Activated naive CD4-positive, alpha-beta T cell treated with anti-CD3 and anti-CD28 coated beads for 36 hours (primary cell): ENCODE results near the gene BBOF1. TPM values are rescaled to one million over a fixed set of nuclear protein-coding genes. Genes with fewer than 3 reads are reported as not detected.

Source experiments
- CTCF ChIA-PET: fragments of 350-600 bp; sonication (Branson Sonifier 250); formaldehyde crosslinking; loops from one replicate; lab custom pipeline; 2021; ENCODE audit warnings: antibody characterized with exemption; lab: Charles Lee
- DNase-seq: peaks from one replicate; pipeline ENCODE4 v3.0.0-alpha.2; 2020
- H3K27ac Mint-ChIP-seq: one replicate; pipeline ENCODE4 v1.8.0; 2021; ENCODE audit warnings: mild to moderate bottlenecking, mixed read lengths
- H3K27me3 Mint-ChIP-seq: one replicate; pipeline ENCODE4 v1.8.0; 2021; ENCODE audit warnings: low read depth, mixed read lengths
- H3K36me3 Mint-ChIP-seq: one replicate; pipeline ENCODE4 v1.8.0; 2021; ENCODE audit warnings: low read depth, mixed read lengths
- H3K4me1 Mint-ChIP-seq: one replicate; pipeline ENCODE4 v1.8.0; 2021; ENCODE audit warnings: low read depth, mixed read lengths
- H3K4me3 Mint-ChIP-seq: one replicate; pipeline ENCODE4 v1.8.0; 2021; ENCODE audit warnings: mild to moderate bottlenecking, moderate library complexity, mixed read lengths
- H3K9me3 Mint-ChIP-seq: one replicate; pipeline ENCODE4 v1.8.0; 2021; ENCODE audit warnings: mixed read lengths
- intact Hi-C: fragments of 100-400 bp; cut with micrococcal nuclease; formaldehyde crosslinking; loops from one replicate; pipeline ENCODE4 v1.15.1; 2023
- total RNA-seq, 2 experiments: library from RNA; stranded (reverse); gene quantifications; one replicate each; pipeline ENCODE4 v1.2.3, GENCODE V29; 2021

The BBOF1 gene
- total RNA-seq, 2 experiments from 2014 or later, result 1.3 to 1.7 TPM

DNA sequence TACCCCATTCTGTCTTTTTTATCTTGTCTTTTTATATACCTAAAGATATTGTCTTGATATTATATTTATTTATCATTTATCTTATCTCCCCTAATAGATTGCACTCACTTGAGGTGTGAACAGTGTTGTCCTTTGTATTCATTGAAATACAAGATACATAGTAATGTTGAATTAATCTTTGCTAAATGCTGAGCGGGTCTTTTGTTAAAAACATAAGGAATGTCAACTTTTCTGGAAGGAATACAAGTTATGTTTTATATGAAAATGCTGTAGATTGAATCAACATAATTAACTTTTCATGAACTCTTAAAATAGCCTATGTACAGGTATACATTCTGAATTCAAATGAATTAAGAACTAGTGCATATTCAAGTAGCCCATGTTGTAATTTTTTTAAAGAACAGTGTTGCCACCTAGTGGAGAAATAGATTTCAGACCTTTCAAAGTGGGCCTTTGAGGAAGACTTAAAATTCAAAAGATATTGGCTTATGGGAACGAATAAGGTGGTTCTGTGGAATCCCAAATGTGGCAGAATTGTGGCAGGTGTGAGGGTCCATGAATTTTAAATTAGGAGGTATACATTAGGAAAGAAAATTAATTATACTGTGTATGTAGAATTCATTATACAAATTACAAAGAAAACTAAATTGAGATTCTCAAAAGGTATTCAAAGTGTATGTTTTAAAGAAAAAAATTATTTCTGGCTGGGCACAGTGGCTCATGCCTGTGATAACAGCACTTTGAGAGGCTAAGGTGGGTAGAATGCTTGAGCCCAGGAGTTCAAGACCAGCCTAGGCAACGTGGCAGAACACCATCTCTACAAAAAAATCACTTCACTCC lies 19.1 kb downstream of the BBOF1 start:
- intact Hi-C loops, result loop anchor here (1.0 to 5.0 kb wide), 3 partner anchors 86 to 310 kb away; partner anchors contain the start of genes COQ6 and FAM161B
- no peaks in the 10 kb centered on the region for H3K9me3 Mint-ChIP-seq
- H3K4me1 Mint-ChIP-seq, result no peaks in the 10 kb centered on the region
- H3K27me3 Mint-ChIP-seq, result no peaks in the 10 kb centered on the region
- no peak overlapping the region for H3K27ac Mint-ChIP-seq
- no peak overlapping the region for H3K4me3 Mint-ChIP-seq
- CTCF ChIA-PET, result interaction anchor here (0.6 kb wide), 1 partner anchor 469 kb away, joined by 4 read pairs; no protein-coding TSS in a partner anchor
- H3K36me3 Mint-ChIP-seq, result no peaks in the 10 kb centered on the region
- peak; percentile 8 for DNase-seq

DNA sequence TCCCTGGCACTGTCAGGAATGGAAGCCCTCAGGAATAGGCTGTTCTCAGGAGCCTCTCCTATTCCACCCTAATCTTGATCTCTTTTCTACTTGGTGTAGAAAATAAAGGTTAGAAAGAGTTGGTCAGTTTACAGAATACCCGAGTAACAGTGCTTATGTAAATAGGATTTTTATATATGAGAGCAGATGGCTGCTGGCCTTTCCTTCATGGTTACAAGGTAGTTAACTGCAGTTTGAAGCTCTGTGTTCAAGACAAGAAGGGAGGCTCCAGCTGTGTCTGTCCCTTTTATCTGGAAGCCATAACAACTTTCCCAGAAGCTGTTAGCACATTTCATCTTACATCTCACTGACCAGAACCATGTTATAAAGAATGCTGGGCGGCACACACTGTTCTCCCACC lies 23.1 kb downstream of the BBOF1 start:
- H3K4me3 Mint-ChIP-seq, result no peak overlapping the region
- H3K9me3 Mint-ChIP-seq, result no peaks in the 10 kb centered on the region
- no peak for DNase-seq
- intact Hi-C loops, result no loop called here
- H3K27ac Mint-ChIP-seq, result no peak overlapping the region
- no peaks in the 10 kb centered on the region for H3K36me3 Mint-ChIP-seq
- CTCF ChIA-PET, result no interaction called here
- H3K27me3 Mint-ChIP-seq, result no peaks in the 10 kb centered on the region
- no peaks in the 10 kb centered on the region for H3K4me1 Mint-ChIP-seq

DNA sequence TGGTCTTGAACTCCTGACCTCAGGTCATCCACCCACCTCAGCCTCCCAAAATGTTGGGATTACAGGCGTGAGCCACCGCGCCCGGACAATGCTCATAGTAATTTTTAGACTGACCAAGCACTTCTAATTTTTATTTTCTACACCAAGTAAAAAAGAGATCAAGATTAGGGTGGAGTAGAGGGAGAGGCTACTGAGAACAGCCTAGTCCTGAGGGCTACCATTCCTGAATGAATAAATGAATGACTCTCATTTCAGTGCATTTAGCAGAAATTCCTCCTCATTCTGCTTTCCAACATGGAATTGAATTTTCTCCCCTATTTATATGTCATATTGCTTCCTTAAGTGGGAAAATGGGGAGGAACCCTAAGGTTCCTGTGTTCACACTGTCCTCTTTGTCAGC lies 26.4 kb downstream of the BBOF1 start:
- no peak for DNase-seq
- no peaks in the 10 kb centered on the region for H3K9me3 Mint-ChIP-seq
- H3K27me3 Mint-ChIP-seq, result no peaks in the 10 kb centered on the region
- no peak overlapping the region for H3K27ac Mint-ChIP-seq
- CTCF ChIA-PET, result no interaction called here
- no peak overlapping the region for H3K4me3 Mint-ChIP-seq
- no peaks in the 10 kb centered on the region for H3K4me1 Mint-ChIP-seq
- H3K36me3 Mint-ChIP-seq, result no peaks in the 10 kb centered on the region
- intact Hi-C loops, result no loop called here

DNA sequence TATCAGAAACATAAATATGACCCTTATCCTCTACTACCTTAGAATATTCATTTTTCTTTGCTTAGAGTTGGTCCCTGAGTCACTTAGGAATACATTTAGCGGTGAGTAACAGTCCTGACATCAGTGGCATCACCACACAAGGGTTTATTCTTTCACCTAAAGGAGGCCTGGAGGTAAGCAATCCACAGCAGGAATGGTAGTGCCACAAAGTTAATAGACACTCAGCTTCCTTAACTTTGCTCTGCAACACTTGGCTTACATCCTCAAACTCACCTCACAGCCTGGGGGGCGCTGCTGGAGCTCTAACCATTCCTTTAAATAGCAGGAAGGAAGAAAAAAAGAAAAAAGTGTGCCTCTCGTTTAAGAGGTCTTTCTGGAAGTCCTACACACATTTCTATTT lies 29.1 kb downstream of the BBOF1 start:
- CTCF ChIA-PET, result no interaction called here
- no peaks in the 10 kb centered on the region for H3K36me3 Mint-ChIP-seq
- no peak overlapping the region for H3K27ac Mint-ChIP-seq
- no peaks in the 10 kb centered on the region for H3K4me1 Mint-ChIP-seq
- intact Hi-C loops, result no loop called here
- H3K4me3 Mint-ChIP-seq, result no peak overlapping the region
- no peak for DNase-seq
- H3K27me3 Mint-ChIP-seq, result no peaks in the 10 kb centered on the region
- no peaks in the 10 kb centered on the region for H3K9me3 Mint-ChIP-seq

DNA sequence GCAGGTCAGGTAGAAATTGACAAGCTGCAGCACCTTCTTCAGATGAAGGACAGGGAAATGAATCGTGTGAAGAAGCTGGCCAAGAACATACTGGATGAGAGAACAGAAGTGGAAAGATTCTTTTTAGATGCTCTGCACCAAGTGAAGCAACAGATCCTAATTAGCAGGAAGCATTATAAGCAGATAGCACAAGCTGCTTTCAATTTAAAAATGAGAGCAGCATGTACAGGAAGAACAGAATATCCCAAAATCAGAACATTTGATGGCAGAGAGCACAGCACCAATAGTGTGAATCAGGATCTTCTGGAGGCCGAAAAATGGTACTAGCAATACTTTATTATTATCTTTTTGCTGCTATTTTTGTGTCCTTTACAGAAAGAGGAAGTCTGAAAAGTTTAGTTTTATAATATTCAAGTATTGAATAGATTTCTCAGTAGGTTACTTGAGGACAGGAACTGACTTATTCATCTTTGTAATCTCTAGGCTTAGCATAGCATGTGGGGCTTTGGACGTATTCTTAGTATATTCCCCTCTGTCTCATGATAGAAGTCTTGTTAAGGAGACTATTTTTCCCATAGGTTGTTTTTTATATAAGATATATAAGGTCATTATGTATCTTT lies 30.8 kb downstream of the BBOF1 start:
- intact Hi-C loops, result no loop called here
- Mint-ChIP-seq H3K4me1 (no peaks in the 10 kb centered on the region), H3K4me3 (no peak overlapping the region), H3K9me3 (no peaks in the 10 kb centered on the region), H3K36me3 (no peaks in the 10 kb centered on the region), H3K27me3 (no peaks in the 10 kb centered on the region), H3K27ac (no peak overlapping the region)
- no peak for DNase-seq
- CTCF ChIA-PET, result no interaction called here

DNA sequence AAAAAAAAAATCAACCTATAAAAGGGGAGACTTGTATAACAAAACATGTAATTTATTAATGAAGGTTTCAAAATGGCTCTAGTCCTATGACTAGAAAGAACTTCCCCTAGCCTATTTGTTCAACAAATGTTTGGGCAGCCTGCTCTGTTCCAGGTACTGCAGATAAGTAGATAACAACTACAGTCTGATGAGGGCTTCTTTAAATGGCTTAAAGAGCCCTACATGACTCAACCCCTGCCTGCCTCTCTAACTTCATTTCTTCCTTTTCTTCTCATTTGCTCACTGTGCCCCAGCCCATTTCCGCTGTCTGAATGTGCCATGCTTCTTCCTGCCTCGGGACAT lies 43.6 kb downstream of the BBOF1 start:
- Mint-ChIP-seq H3K9me3 (no peaks in the 10 kb centered on the region), H3K36me3 (peaks cover 3% of the 10 kb centered on the region), H3K27ac (no peak overlapping the region), H3K4me3 (no peak overlapping the region), H3K4me1 (no peaks in the 10 kb centered on the region), H3K27me3 (no peaks in the 10 kb centered on the region)
- intact Hi-C loops, result no loop called here
- DNase-seq, result no peak
- CTCF ChIA-PET, result no interaction called here

DNA sequence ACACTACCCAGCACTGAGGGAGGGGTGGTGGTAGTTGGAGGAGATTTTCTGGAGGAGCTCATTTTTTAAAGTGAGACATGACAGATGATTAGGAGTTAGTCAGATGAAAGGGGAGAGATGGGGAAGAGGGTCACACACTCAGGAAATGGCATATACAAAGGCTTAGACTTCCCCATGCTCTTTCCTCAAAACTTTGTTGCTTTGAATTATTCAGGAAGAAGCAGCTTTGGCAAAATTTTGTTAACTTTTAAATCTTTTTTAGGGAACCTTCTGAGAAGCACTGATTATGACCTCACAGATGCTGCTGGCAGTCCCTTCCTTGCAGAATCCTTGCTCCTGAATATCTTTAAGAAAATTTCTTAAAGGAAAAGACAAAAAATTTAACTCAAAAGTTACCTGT lies 45.3 kb downstream of the BBOF1 start:
- Mint-ChIP-seq H3K9me3 (no peaks in the 10 kb centered on the region), H3K4me1 (no peaks in the 10 kb centered on the region), H3K27ac (no peak overlapping the region), H3K4me3 (no peak overlapping the region), H3K27me3 (no peaks in the 10 kb centered on the region), H3K36me3 (no peaks in the 10 kb centered on the region)
- intact Hi-C loops, result no loop called here
- DNase-seq, result no peak
- CTCF ChIA-PET, result interaction anchor here (1.2 kb wide), 1 partner anchor 25 kb away, joined by 3 read pairs; no protein-coding TSS in a partner anchor

DNA sequence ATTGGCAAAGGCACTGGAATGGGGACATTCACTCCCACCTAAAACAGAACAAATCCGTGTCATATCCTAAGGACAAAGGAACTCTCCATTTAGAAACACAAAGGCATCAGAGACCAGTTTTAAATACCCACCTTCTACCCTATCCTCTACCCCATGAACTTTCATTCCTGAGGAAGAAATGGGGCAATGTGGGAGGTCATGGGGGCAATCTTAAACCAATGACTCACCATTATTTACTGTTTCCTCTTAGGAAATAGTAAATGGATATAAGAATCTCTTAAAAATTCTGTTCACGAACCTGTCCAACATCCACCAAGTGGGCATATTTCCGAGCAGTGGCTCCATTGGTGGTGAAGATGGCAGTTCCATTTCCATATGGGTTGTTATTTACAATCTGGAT lies 45.7 kb downstream of the BBOF1 start:
- no peaks in the 10 kb centered on the region for H3K36me3 Mint-ChIP-seq
- H3K27me3 Mint-ChIP-seq, result no peaks in the 10 kb centered on the region
- H3K27ac Mint-ChIP-seq, result no peak overlapping the region
- H3K4me3 Mint-ChIP-seq, result no peak overlapping the region
- intact Hi-C loops, result no loop called here
- CTCF ChIA-PET, result no interaction called here
- H3K9me3 Mint-ChIP-seq, result no peaks in the 10 kb centered on the region
- no peaks in the 10 kb centered on the region for H3K4me1 Mint-ChIP-seq
- DNase-seq, result no peak

DNA sequence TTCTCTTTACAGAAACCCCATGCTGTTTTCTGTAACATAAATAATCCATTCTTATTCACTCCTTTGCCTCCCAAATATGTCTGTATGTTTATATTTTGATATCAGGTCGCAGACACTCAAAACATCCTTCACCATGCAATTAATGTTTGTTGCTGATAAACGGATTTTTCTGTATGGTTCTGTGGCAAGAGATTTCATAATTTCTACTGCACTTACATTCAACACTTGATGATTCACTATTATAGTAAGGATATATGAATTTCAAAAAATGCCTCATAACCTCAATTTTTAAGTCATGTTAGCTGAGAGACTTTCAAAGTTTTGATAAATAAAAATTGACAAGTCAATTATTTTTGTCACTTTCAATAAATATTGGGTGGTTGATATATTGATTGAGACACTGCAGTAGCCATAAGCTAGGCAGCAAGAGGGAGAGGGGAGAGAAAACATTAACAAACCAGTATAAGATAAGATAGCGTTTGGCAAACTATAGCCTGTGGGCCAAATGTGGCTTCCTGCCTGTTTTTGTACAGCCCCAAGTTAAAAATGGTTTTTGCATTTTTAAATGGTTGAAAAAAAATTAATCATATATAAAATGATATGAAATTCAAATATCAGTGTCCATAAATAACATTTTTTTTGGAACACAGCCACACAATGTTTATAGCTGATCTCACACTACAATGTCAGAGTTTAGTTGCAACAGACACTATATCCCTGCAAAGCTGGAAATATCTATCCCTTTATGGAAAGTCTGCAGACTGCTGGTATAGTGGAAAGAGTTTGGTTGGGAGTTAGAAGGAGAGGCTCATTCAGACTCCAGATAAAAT lies 46.8 kb downstream of the BBOF1 start:
- H3K36me3 Mint-ChIP-seq, result no peaks in the 10 kb centered on the region

DNA sequence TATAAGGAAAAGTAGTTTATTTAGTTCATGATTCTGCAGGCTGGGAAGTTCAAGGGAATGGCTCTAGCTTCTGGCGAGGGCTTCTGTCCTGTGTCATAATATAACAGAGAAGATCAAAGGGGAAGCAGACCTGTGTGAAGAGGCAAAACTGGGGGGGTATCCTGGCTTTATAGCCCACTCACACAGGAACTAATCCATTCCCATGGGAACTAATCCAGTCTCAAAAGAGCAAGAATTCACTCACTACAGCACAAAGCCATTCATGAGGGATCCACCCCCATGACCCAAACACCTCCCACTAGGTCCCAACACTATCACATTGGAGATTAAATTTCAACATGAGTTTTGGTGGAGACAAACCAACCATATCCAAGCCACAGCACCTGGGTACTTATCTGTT lies 58.3 kb downstream of the BBOF1 start:
- Mint-ChIP-seq H3K4me3 (no peak overlapping the region), H3K27me3 (no peaks in the 10 kb centered on the region), H3K36me3 (no peaks in the 10 kb centered on the region), H3K9me3 (no peaks in the 10 kb centered on the region), H3K4me1 (no peaks in the 10 kb centered on the region), H3K27ac (no peak overlapping the region)
- CTCF ChIA-PET, result interaction anchor here (0.6 to 1.5 kb wide), 2 partner anchors 11 to 612 kb away, joined by 3 read pairs; no protein-coding TSS in a partner anchor
- DNase-seq, result no peak
- intact Hi-C loops, result no loop called here

More for the DNA sequence above, 46.8 kb downstream of the BBOF1 start:
- CTCF ChIA-PET, result interaction anchor here (0.9 kb wide), 1 partner anchor 11 kb away, joined by 3 read pairs; no protein-coding TSS in a partner anchor
- no peak for DNase-seq
- intact Hi-C loops, result no loop called here
- Mint-ChIP-seq H3K4me3 (no peak overlapping the region), H3K4me1 (no peaks in the 10 kb centered on the region), H3K27me3 (no peaks in the 10 kb centered on the region), H3K9me3 (no peaks in the 10 kb centered on the region), H3K27ac (no peak overlapping the region)

DNA sequence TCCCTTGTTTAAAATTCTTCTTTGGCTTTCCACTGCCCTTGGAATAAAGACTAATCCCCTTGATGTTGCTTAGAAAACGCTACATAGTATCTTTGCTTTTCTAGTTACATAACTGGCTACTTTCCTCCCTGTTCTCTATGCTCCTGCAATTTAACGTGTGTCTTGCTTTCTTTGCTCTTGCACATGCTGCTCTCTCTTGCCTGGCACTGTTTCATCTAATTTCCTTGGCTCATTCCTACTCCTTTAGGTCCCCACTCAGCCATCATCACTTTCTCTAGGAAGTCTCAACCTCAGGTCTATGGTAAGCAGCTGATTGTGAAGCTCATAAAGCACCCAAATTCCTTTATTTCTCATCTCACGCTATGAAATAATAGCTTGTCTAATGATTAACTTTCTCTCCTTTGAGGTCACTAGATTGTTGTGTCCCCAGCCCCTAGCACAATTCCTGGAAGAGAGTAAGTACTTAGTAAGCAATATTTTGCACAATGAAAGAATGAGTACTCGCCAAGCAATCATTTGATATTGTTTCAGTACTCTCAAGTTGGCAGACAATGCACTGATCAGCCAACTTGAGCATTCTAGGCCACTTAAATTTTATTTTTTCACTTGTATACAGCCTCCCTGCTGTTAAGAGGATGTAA lies 61.8 kb downstream of the BBOF1 start:
- H3K9me3 Mint-ChIP-seq, result no peaks in the 10 kb centered on the region
- no peak overlapping the region for H3K4me3 Mint-ChIP-seq
- DNase-seq, result no peak
- H3K4me1 Mint-ChIP-seq, result peaks cover 21% of the 10 kb centered on the region
- H3K27me3 Mint-ChIP-seq, result no peaks in the 10 kb centered on the region
- H3K36me3 Mint-ChIP-seq, result no peaks in the 10 kb centered on the region
- intact Hi-C loops, result loop anchor here (5.0 to 10.0 kb wide), 3 partner anchors 946 to 1096 kb away; partner anchors contain the start of genes PSEN1, RBM25 and TMED10
- no peak overlapping the region for H3K27ac Mint-ChIP-seq
- CTCF ChIA-PET, result no interaction called here

DNA sequence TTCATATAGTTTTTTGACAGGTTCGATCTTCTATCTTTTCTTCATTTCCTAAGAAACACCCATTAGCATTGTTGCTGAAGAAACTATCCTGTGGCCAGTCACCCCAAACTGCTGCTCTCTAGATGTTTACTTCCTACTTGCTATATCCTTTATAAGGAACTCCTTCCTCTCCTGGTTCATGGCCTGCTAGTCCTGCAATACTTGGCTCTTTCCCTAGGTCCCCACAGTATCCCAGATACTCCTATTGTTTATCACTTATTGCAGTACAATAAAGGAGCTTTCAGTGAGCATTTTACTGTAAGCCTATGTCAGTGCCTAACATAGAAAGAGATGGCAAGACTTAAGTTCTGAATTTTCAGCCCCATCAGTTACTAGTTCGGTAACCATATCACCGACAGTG lies 62.3 kb downstream of the BBOF1 start:
- intact Hi-C loops, result loop anchor here (5.0 to 10.0 kb wide), 3 partner anchors 947 to 1096 kb away; partner anchors contain the start of genes PSEN1, RBM25 and TMED10
- no peak overlapping the region for H3K4me3 Mint-ChIP-seq
- no peak overlapping the region for H3K27ac Mint-ChIP-seq
- CTCF ChIA-PET, result interaction anchor here (0.6 kb wide), 1 partner anchor 23 kb away, joined by 4 read pairs; no protein-coding TSS in a partner anchor
- no peaks in the 10 kb centered on the region for H3K9me3 Mint-ChIP-seq
- peaks cover 27% of the 10 kb centered on the region for H3K4me1 Mint-ChIP-seq
- no peaks in the 10 kb centered on the region for H3K27me3 Mint-ChIP-seq
- no peaks in the 10 kb centered on the region for H3K36me3 Mint-ChIP-seq
- DNase-seq, result no peak
